Omental fat pad (tissue), 4 donors: ENCODE data around the gene KCTD8. TPM values are rescaled to one million over a fixed set of nuclear protein-coding genes. Genes with fewer than 3 reads are reported as not detected.

Experiments
- ATAC-seq: fragments of 150-250 bp; one replicate; pipeline ENCODE4 v1.9.1; 2016; ENCODE audit warnings: mild to moderate bottlenecking, moderate library complexity; ENCODE audit not compliant: low FRiP score
- DNase-seq: peaks from one replicate; pipeline ENCODE4 v3.0.0-alpha.2; 2019; ENCODE audit warnings: low spot score
- total RNA-seq, 4 donors: library from RNA; depleted of rRNA; stranded (reverse); fragments of >200 nt; gene quantifications; one replicate each; pipeline ENCODE4 v1.1.0, GENCODE V29; 2016
- TF ChIP-seq, protein P1 (sequence below), 3 donors: fragments of 450-650 bp; IDR thresholded peaks; one replicate each; pipeline ENCODE4 v1.5.1; 2016 to 2017; ENCODE audit warnings: antibody characterized with exemption in 3 of 3, mild to moderate bottlenecking in 3 of 3, moderate library complexity in 2 of 3

The KCTD8 gene
- total RNA-seq, 4 donors from 2014 or later = 1.3 to 14.3 (median 4.8) TPM

DNA sequence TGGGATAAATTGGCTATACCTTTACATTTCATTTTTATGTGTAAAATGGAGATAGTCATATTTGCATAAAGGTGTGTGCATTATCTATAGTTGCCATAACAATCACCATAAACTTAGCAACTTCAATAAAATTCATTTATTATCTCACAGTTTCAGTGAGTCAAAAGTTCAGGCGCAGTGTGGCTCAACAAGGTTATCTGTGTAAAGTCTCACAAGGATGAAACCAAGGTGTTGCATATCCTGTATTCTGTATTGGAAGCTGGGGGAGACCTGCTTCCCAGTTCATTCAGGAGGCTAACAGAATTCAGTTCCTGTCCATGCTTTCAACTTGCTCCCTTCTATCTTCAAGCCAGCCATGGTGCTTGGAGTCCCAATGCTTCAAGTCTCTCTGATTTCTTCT is 169.5 kb downstream of the KCTD8 start:
- TF ChIP-seq, protein P1, sequence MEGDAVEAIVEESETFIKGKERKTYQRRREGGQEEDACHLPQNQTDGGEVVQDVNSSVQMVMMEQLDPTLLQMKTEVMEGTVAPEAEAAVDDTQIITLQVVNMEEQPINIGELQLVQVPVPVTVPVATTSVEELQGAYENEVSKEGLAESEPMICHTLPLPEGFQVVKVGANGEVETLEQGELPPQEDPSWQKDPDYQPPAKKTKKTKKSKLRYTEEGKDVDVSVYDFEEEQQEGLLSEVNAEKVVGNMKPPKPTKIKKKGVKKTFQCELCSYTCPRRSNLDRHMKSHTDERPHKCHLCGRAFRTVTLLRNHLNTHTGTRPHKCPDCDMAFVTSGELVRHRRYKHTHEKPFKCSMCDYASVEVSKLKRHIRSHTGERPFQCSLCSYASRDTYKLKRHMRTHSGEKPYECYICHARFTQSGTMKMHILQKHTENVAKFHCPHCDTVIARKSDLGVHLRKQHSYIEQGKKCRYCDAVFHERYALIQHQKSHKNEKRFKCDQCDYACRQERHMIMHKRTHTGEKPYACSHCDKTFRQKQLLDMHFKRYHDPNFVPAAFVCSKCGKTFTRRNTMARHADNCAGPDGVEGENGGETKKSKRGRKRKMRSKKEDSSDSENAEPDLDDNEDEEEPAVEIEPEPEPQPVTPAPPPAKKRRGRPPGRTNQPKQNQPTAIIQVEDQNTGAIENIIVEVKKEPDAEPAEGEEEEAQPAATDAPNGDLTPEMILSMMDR (IDR thresholded peaks at IDR 0.05) = no peak
- ATAC-seq = no peak
- DNase-seq = no peak

- TF ChIP-seq, protein P1 (IDR thresholded peaks at IDR 0.05) = no peak
- DNase-seq = no peak
- no peak for ATAC-seq
These were observed 191.1 kb downstream of the KCTD8 start for GRCh38 chr4:44257461-44257860.

- ATAC-seq = no peak
- TF ChIP-seq, protein P1 (IDR thresholded peaks at IDR 0.05) = no peak
- DNase-seq = no peak
These were observed 192.2 kb downstream of the KCTD8 start for GRCh38 chr4:44256414-44256813.

- ATAC-seq (no peak), DNase-seq (no peak)
- TF ChIP-seq, protein P1 (IDR thresholded peaks at IDR 0.05) = no peak
These were observed 211.0 kb downstream of the KCTD8 start for GRCh38 chr4:44237643-44238042.

- TF ChIP-seq, protein P1 (IDR thresholded peaks at IDR 0.05) = no peak
- no peak for ATAC-seq
- no peak for DNase-seq
These were observed 212.7 kb downstream of the KCTD8 start for GRCh38 chr4:44235897-44236296.

DNA sequence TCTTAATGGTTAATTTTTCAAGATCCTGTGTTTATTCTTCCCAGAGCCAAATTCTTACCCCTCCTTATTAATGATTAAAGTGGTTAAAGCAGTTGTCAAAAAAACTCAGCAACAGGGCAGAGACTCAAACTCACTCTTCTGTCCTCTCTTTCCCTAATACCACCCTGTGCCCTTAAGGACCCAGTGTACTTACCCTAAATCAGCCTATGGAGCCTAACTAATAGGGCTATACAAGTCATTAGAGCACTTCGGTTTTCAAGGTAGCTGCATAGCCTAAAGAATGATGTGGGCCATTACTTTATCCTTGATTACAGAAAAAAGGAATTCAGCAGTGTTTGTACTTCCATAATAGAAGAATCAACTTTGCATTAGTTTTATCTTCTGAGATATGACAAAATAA is 216.3 kb downstream of the KCTD8 start:
- ATAC-seq = no peak
- TF ChIP-seq, protein P1 (IDR thresholded peaks at IDR 0.05) = no peak

GRCh38 chr4:44231006-44231405 is 217.6 kb downstream of the KCTD8 start:
- TF ChIP-seq, protein P1 (IDR thresholded peaks at IDR 0.05) = no peak
- ATAC-seq (no peak), DNase-seq (no peak)

More for the DNA sequence above, 216.3 kb downstream of the KCTD8 start:
- no peak for DNase-seq
